Measurements from ENCODE around the gene PARP1. TPM values are rescaled to one million over a fixed set of nuclear protein-coding genes. Genes with fewer than 3 reads are reported as not detected.
A peak's percentile ranks its signal among the peaks of the same experiment; 100 is the strongest.

PARP1 gene
- total RNA-seq, 1 experiment from 2014 or later, result 376 TPM

GRCh38 chr1:226433341-226433720 is 25.4 kb upstream of the PARP1 start (continued):
- TF ChIP-seq PRRX2 (CRISPR knock-in tag; IDR thresholded peaks at IDR 0.05), result no peak
- no peak for TF ChIP-seq ARID4B (CRISPR knock-in tag; IDR thresholded peaks at IDR 0.05; ENCODE audit: borderline replicate concordance)
- no peak for TF ChIP-seq ZNF396 (CRISPR knock-in tag; IDR thresholded peaks at IDR 0.05; ENCODE audit: borderline replicate concordance)
- TF ChIP-seq AFF4 (CRISPR knock-in tag; IDR thresholded peaks at IDR 0.05; ENCODE audit: borderline replicate concordance), result no peak
- TF ChIP-seq ZNF512 (CRISPR knock-in tag; IDR thresholded peaks at IDR 0.05; ENCODE audit: borderline replicate concordance), result no peak
- no peak for TF ChIP-seq FOXJ3 (CRISPR knock-in tag; IDR thresholded peaks at IDR 0.05; ENCODE audit: borderline replicate concordance)

- Mint-ChIP-seq H3K36me3 (no peaks in the 10 kb centered on the region), H3K27me3 (ENCODE audit: low read depth) (0 out of 2 replicates have a peak, but pooled peaks cover 4% of the 10 kb centered on the region), H3K4me1 (peaks cover 10% of the 10 kb centered on the region), H3K9me3 (peaks cover 2% of the 10 kb centered on the region), H3K4me3 (no peak overlapping the region), H3K27ac (no peak overlapping the region; the same call in 1 of the 2 replicates)
- ATAC-seq (peak; percentile 38), DNase-seq (ENCODE audit: low spot score) (no peak)
- POLR2A ChIA-PET, result no interaction called here
- CTCF ChIA-PET, result interaction anchor here (0.6 to 1.9 kb wide), 7 partner anchors 9 to 137 kb away, joined by 3 to 13 read pairs (median 5); partner anchors contain the start of gene PARP1
- no peak for TF ChIP-seq ZNF121 (CRISPR knock-in tag; IDR thresholded peaks at IDR 0.05)
- TF ChIP-seq ZMAT4 (CRISPR knock-in tag; IDR thresholded peaks at IDR 0.05), result no peak
- no peak for TF ChIP-seq ZNF532 (CRISPR knock-in tag; IDR thresholded peaks at IDR 0.05; ENCODE audit: borderline replicate concordance)
- TF ChIP-seq ERG (CRISPR knock-in tag; IDR thresholded peaks at IDR 0.05), result no peak
- TF ChIP-seq MLX (CRISPR knock-in tag; IDR thresholded peaks at IDR 0.05), result no peak
- TF ChIP-seq KAT7 (CRISPR knock-in tag; IDR thresholded peaks at IDR 0.05; ENCODE audit: borderline replicate concordance), result no peak
- no peak for TF ChIP-seq HMGXB4 (CRISPR knock-in tag; IDR thresholded peaks at IDR 0.05)
Measured at GRCh38 chr1:226432586-226433340, 24.9 kb upstream of the PARP1 start.

Measured in WTC11 (cell line).